Neural crest cell (in vitro differentiated cells): ENCODE data around the gene PPIF. TPM values are rescaled to one million over a fixed set of nuclear protein-coding genes. Genes with fewer than 3 reads are reported as not detected.

ENCODE experiments used
- DNase-seq: peaks from one replicate; pipeline ENCODE4 v3.0.0; 2021; ENCODE audit warnings: low read depth, mixed read lengths, low spot score
- H3K27ac Mint-ChIP-seq: one replicate; pipeline ENCODE4 v1.8.0; 2021; ENCODE audit warnings: mild to moderate bottlenecking, mixed read lengths; ENCODE audit not compliant: unreplicated experiment
- H3K27me3 Mint-ChIP-seq: 2 replicates; pipeline ENCODE4 v1.8.0; 2021; ENCODE audit warnings: low read depth, mild to moderate bottlenecking, mixed read lengths
- H3K36me3 Mint-ChIP-seq: 2 replicates; pipeline ENCODE4 v1.8.0; 2021; ENCODE audit warnings: low read depth, mild to moderate bottlenecking, mixed read lengths
- H3K4me1 Mint-ChIP-seq: 2 replicates; pipeline ENCODE4 v1.8.0; 2021; ENCODE audit warnings: mixed read lengths
- H3K4me3 Mint-ChIP-seq: one replicate; pipeline ENCODE4 v1.8.0; 2021; ENCODE audit warnings: mild to moderate bottlenecking, mixed read lengths
- H3K9me3 Mint-ChIP-seq: 2 replicates; pipeline ENCODE4 v1.8.0; 2021; ENCODE audit warnings: mixed read lengths
- total RNA-seq: library from RNA; stranded (reverse); gene quantifications from 2 replicates; pipeline ENCODE4 v1.2.1, GENCODE V29; 2021
- TF ChIP-seq, protein P1 (sequence below): fragments of 200-600 bp; sonication (generic); conservative IDR thresholded peaks from 2 replicates; pipeline ENCODE4 v1.5.0; 2021; ENCODE audit warnings: antibody characterized with exemption, mild to moderate bottlenecking

PPIF gene
- total RNA-seq, 1 donor from 2014 or later: 76.8 TPM

- Mint-ChIP-seq H3K4me3 (no peak overlapping the region), H3K27ac (no peak overlapping the region), H3K4me1 (peaks cover 10% of the 10 kb centered on the region)
Measured at GRCh38 chr10:79376751-79377556, 29.7 kb downstream of the PPIF start.

DNA sequence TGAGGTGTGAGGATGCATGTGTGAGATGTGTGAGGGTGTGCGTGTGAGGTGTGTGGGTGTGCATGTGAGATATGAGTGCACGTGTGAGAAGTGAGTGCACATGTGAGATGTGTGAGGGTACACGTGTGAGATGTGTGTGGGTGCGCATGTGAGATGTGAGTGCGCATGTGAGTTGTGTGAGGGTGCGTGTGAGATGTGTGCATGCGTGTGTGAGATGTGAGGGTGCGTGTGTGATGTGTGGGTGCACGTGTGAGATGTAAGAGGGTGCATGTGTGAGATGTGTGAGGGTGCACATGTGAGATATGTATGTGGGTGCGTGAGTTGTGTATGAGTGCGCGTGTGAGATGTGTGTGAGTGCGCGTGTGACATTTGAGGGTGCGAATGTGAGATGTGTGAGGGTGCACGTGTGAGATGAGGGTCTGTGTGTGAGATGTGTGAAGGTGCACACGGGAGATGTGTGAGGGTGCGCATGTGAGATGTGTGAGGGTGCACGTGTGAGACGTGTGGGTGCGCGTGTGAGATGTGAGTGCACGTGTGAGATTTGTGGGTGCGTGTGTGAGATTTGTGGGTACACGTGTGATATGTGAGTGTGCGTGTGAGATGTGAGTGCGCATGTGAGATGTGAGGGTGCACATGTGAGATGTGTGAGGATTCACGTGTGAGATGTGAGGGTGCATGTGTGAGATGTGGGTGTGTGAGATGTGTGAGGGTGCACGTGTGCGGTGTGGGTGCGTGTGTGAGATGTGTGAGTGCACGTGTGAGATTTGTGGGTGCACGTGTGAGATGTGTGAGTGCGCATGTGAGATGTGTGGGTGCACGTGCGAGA lies 30.5 kb downstream of the PPIF start:
- Mint-ChIP-seq H3K27me3 (no peaks in the 10 kb centered on the region), H3K36me3 (no peaks in the 10 kb centered on the region), H3K4me1 (peaks cover 18% of the 10 kb centered on the region), H3K4me3 (no peak overlapping the region), H3K9me3 (no peaks in the 10 kb centered on the region), H3K27ac (no peak overlapping the region)
- DNase-seq: peak; percentile 0
- TF ChIP-seq, protein P1, sequence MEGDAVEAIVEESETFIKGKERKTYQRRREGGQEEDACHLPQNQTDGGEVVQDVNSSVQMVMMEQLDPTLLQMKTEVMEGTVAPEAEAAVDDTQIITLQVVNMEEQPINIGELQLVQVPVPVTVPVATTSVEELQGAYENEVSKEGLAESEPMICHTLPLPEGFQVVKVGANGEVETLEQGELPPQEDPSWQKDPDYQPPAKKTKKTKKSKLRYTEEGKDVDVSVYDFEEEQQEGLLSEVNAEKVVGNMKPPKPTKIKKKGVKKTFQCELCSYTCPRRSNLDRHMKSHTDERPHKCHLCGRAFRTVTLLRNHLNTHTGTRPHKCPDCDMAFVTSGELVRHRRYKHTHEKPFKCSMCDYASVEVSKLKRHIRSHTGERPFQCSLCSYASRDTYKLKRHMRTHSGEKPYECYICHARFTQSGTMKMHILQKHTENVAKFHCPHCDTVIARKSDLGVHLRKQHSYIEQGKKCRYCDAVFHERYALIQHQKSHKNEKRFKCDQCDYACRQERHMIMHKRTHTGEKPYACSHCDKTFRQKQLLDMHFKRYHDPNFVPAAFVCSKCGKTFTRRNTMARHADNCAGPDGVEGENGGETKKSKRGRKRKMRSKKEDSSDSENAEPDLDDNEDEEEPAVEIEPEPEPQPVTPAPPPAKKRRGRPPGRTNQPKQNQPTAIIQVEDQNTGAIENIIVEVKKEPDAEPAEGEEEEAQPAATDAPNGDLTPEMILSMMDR: no peak

More at GRCh38 chr10:79376751-79377556, 29.7 kb downstream of the PPIF start:
- H3K9me3 Mint-ChIP-seq: no peaks in the 10 kb centered on the region
- H3K27me3 Mint-ChIP-seq: no peaks in the 10 kb centered on the region
- no peaks in the 10 kb centered on the region for H3K36me3 Mint-ChIP-seq
- DNase-seq: no peak
- TF ChIP-seq, protein P1: no peak

DNA sequence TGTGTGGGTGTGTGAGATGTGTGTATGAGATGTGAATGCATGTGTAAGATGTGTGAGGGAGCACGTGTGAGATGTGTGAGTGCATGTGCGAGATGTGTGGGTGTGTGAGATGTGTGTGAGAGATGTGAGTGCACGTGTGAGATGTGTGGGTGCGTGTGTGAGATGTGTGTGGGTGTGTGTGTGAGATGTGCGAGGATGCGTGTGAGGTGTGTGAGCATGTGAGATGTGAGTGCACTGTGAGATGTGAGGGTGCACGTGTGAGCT lies 31.0 kb downstream of the PPIF start:
- DNase-seq: peak; percentile 0

DNA sequence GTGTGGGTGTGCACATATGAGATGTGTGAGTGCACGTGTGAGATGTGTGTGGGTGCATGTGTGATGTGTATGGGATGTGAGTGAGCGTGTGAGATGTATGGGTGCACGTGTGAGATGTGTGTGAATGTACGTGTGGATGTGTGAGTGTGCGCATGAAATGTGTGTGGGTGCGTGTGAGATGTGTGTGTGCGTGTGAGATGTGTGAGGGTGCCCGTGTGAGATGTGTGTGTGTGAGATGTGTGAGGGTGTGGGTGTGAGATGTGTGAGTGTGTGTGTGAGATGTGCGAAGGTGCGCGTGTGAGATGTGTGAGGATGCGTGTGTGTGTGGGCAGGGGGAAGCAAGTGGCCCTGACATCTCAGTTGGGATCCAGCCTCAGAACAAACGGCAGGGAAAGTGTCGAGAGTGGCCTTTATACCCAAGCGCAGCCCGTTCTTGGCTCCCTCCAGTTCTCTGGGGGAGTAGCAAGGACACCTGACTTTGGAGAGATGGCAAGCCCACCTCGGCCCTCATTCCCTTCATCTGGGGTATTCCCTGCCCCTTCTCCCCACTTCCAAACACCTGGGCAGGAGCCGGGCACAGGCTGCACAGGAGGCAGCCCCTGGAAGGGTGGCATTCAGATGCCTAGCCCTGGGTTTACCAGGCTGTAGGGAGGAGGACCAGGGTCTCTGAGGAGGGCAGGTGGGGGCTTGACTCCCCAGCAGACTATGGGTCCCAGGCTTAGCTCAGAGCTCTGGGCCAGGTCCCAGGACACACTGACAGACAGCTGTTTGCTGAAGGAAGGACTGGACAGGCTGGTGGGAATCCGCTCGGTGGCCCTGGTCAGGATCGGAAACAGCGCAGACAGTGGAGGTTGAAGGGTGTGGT lies 31.6 kb downstream of the PPIF start:
- DNase-seq: peak; percentile 1
- H3K4me3 Mint-ChIP-seq: no peak overlapping the region
- TF ChIP-seq, protein P1: no peak
- H3K36me3 Mint-ChIP-seq: no peaks in the 10 kb centered on the region
- H3K27ac Mint-ChIP-seq: no peak overlapping the region
- no peaks in the 10 kb centered on the region for H3K27me3 Mint-ChIP-seq
- peaks cover 21% of the 10 kb centered on the region for H3K4me1 Mint-ChIP-seq
- H3K9me3 Mint-ChIP-seq: no peaks in the 10 kb centered on the region

More for the DNA sequence above, 31.0 kb downstream of the PPIF start:
- no peaks in the 10 kb centered on the region for H3K27me3 Mint-ChIP-seq
- H3K4me1 Mint-ChIP-seq: peaks cover 21% of the 10 kb centered on the region
- TF ChIP-seq, protein P1: no peak
- H3K36me3 Mint-ChIP-seq: no peaks in the 10 kb centered on the region
- no peak overlapping the region for H3K27ac Mint-ChIP-seq
- H3K9me3 Mint-ChIP-seq: no peaks in the 10 kb centered on the region
- no peak overlapping the region for H3K4me3 Mint-ChIP-seq

- Mint-ChIP-seq H3K4me3 (no peak overlapping the region), H3K4me1 (peaks cover 20% of the 10 kb centered on the region), H3K36me3 (no peaks in the 10 kb centered on the region), H3K9me3 (no peaks in the 10 kb centered on the region), H3K27ac (no peak overlapping the region), H3K27me3 (no peaks in the 10 kb centered on the region)
- TF ChIP-seq, protein P1: no peak
- DNase-seq: peak; percentile 1
Measured at GRCh38 chr10:79379512-79380124, 32.3 kb downstream of the PPIF start.
